ENCODE measurements around the gene SHANK2.

DNA sequence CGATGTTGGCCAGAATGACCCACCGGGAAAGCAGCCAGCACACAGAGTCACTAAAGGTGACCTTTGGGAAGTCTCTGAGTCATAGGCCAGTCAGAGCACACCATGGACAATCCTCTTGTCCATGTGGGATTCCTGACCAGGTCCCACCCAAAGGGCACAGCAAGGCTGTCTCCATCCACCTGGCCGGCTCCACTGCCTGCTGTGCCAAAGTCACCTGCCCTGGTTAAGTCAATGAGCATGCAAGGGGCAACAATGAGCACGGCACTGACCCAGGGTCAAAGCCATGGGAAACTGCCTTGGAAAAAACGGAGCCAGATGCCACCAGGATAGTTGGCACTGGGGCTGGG lies 49.8 kb downstream of the SHANK2 start:
- TF ChIP-seq, protein P1, sequence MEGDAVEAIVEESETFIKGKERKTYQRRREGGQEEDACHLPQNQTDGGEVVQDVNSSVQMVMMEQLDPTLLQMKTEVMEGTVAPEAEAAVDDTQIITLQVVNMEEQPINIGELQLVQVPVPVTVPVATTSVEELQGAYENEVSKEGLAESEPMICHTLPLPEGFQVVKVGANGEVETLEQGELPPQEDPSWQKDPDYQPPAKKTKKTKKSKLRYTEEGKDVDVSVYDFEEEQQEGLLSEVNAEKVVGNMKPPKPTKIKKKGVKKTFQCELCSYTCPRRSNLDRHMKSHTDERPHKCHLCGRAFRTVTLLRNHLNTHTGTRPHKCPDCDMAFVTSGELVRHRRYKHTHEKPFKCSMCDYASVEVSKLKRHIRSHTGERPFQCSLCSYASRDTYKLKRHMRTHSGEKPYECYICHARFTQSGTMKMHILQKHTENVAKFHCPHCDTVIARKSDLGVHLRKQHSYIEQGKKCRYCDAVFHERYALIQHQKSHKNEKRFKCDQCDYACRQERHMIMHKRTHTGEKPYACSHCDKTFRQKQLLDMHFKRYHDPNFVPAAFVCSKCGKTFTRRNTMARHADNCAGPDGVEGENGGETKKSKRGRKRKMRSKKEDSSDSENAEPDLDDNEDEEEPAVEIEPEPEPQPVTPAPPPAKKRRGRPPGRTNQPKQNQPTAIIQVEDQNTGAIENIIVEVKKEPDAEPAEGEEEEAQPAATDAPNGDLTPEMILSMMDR (IDR thresholded peaks at IDR 0.05): no peak
- no peak for TF ChIP-seq POLR2AphosphoS5 (IDR thresholded peaks at IDR 0.05)

All from prostate gland (tissue), 2 donors.